Osteocyte (in vitro differentiated cells): ENCODE measurements around the gene RHEB. TPM values are rescaled to one million over a fixed set of nuclear protein-coding genes. Genes with fewer than 3 reads are reported as not detected.

Experiments
- DNase-seq: peaks from one replicate; pipeline ENCODE4 v3.0.0; 2021; ENCODE audit warnings: mixed read lengths; ENCODE audit not compliant: unreplicated experiment; ENCODE audit errors: extremely low spot score
- H3K27ac Mint-ChIP-seq: one replicate; pipeline ENCODE4 v1.8.0; 2021; ENCODE audit warnings: mild to moderate bottlenecking, mixed read lengths; ENCODE audit not compliant: unreplicated experiment
- H3K27me3 Mint-ChIP-seq: one replicate; pipeline ENCODE4 v1.8.0; 2021; ENCODE audit warnings: mixed read lengths; ENCODE audit not compliant: unreplicated experiment
- H3K36me3 Mint-ChIP-seq: one replicate; pipeline ENCODE4 v1.8.0; 2021; ENCODE audit warnings: mixed read lengths; ENCODE audit not compliant: unreplicated experiment
- H3K4me1 Mint-ChIP-seq: one replicate; pipeline ENCODE4 v1.8.0; 2021; ENCODE audit warnings: mixed read lengths; ENCODE audit not compliant: unreplicated experiment
- H3K4me3 Mint-ChIP-seq: one replicate; pipeline ENCODE4 v1.8.0; 2021; ENCODE audit warnings: mild to moderate bottlenecking, moderate library complexity, mixed read lengths; ENCODE audit not compliant: unreplicated experiment
- H3K9me3 Mint-ChIP-seq: one replicate; pipeline ENCODE4 v1.8.0; 2021; ENCODE audit warnings: mixed read lengths; ENCODE audit not compliant: unreplicated experiment
- total RNA-seq: library from RNA; stranded (reverse); gene quantifications from 2 replicates; pipeline ENCODE4 v1.2.1, GENCODE V29; 2021
- TF ChIP-seq, protein P1 (sequence below): fragments of 200-600 bp; sonication (generic); IDR thresholded peaks from 2 replicates; pipeline ENCODE4 v1.5.0; 2021; ENCODE audit warnings: antibody characterized with exemption, mild to moderate bottlenecking, moderate library complexity

Gene RHEB
- total RNA-seq, 1 donor from 2014 or later: 97.7 TPM

DNA sequence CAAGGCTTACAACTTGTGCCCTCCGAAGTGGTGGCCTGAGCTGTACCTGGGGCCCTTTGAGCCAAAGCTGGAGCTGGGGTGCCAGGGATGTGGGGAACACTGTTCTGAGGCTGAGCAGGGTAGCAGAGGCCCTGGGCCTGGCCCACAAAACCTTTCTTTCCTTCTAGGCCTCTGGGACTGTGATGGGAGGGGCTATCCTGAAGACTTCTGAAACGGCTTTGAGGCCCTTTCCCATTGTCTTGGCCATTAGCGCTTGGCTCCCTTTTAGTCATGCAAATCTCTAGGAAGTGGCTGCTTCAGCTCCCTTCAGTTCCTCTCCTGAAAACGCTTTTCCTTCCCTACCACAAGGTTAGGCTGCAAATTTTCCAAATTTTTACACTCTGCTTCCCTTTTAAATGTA lies 62.9 kb downstream of the RHEB start:
- Mint-ChIP-seq H3K9me3 (no peaks in the 10 kb centered on the region), H3K4me1 (peaks cover 28% of the 10 kb centered on the region), H3K36me3 (no peaks in the 10 kb centered on the region), H3K4me3 (no peak overlapping the region), H3K27me3 (no peaks in the 10 kb centered on the region), H3K27ac (no peak overlapping the region)
- DNase-seq: no peak
- TF ChIP-seq, protein P1, sequence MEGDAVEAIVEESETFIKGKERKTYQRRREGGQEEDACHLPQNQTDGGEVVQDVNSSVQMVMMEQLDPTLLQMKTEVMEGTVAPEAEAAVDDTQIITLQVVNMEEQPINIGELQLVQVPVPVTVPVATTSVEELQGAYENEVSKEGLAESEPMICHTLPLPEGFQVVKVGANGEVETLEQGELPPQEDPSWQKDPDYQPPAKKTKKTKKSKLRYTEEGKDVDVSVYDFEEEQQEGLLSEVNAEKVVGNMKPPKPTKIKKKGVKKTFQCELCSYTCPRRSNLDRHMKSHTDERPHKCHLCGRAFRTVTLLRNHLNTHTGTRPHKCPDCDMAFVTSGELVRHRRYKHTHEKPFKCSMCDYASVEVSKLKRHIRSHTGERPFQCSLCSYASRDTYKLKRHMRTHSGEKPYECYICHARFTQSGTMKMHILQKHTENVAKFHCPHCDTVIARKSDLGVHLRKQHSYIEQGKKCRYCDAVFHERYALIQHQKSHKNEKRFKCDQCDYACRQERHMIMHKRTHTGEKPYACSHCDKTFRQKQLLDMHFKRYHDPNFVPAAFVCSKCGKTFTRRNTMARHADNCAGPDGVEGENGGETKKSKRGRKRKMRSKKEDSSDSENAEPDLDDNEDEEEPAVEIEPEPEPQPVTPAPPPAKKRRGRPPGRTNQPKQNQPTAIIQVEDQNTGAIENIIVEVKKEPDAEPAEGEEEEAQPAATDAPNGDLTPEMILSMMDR: no peak

DNA sequence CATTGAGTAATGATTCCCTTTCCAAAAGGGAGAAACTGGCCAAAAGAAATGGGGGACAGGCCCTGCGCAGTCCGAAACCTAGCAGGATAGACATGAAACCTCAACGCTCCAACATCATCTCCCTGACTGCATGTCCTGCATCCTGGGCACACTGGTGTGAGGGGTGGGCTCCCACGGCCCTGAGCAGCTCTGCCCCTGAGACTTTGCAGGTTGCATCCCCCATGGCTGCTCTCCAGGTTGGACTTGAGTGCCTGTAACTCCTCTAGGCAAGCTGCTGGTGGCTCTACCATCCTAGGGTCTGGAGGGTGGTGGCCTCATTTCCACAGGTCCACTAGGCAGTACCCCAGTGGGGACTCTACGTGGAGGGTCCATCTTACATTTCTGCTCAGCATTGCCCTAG lies 63.4 kb downstream of the RHEB start:
- DNase-seq: no peak
- no peak overlapping the region for H3K27ac Mint-ChIP-seq
- no peaks in the 10 kb centered on the region for H3K36me3 Mint-ChIP-seq
- no peak overlapping the region for H3K4me3 Mint-ChIP-seq
- H3K9me3 Mint-ChIP-seq: no peaks in the 10 kb centered on the region
- peaks cover 27% of the 10 kb centered on the region for H3K4me1 Mint-ChIP-seq
- H3K27me3 Mint-ChIP-seq: no peaks in the 10 kb centered on the region
- TF ChIP-seq, protein P1: no peak

DNA sequence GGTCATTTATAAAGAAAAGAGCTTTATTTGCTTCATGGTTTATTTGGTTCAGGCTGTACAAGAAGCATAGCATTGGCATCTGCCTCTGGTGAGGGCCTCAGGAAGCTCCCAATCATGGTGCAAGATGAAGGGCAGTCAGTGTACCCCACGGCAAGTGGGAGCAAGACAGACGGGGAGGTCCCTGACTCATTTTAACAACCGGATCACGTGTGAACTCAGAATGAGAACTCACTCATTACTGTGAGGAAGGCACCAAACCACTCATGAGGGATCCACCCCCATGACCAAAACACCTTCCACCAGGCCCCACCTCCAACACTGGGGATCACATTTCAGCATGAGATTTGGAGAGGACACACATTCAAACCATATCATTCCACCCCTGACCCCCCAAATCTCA lies 64.0 kb downstream of the RHEB start:
- Mint-ChIP-seq H3K27ac (no peak overlapping the region), H3K4me1 (peaks cover 21% of the 10 kb centered on the region), H3K27me3 (peaks cover 2% of the 10 kb centered on the region), H3K4me3 (no peak overlapping the region), H3K9me3 (no peaks in the 10 kb centered on the region), H3K36me3 (no peaks in the 10 kb centered on the region)
- no peak for DNase-seq
- TF ChIP-seq, protein P1: no peak

DNA sequence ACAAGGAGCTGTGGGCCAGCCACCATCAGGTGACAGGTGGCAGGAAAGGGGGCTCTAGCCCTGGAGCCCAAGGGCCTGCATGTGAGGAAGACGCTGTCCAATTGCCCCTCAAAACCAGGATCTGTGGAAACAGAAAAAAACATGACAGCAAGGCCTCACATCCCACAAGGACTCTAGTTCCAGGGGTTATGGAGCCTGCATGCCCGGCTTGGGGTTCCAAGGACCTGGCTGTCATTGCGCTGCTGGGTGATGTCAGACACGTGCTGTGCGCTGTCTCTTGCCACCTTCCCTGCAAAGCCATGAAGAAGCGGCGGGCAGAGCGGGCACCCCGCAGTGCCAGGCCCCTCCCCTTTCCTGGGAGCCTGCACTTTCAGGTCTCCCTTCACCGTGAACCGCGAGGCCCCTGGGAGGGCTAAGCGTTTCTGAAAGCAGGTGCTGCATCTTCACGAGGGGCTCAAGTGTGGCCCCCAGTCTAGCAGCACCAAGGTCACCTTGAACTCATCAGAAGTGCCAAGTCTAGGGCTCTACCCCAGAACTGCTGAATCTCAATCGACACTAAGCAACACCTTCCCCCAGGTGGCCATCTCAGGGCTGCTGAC lies 64.7 kb downstream of the RHEB start:
- Mint-ChIP-seq H3K27me3 (peaks cover 2% of the 10 kb centered on the region), H3K27ac (no peak overlapping the region), H3K4me3 (no peak overlapping the region), H3K4me1 (peaks cover 15% of the 10 kb centered on the region), H3K36me3 (no peaks in the 10 kb centered on the region), H3K9me3 (no peaks in the 10 kb centered on the region)
- TF ChIP-seq, protein P1: no peak
- peak; percentile 84 for DNase-seq

DNA sequence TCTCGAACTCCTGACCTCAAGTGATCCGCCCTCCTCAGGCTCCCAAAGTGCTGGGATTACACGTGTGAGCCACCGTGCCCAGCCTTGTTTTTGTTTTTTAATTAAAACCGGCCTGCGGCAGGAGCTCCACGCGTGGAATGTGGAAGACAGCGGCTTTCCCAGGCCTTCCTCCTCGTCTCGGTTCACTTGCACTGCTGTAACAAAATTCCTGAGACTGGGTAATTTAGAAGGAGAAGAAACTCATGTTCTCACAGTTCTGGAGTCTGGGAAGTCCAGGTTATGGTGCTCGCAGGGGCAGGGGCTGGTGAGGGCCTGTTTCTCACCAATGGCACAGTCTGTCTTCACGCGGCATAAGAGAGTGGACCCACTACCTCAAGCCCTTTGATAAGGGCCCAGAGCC lies 65.4 kb downstream of the RHEB start:
- H3K4me1 Mint-ChIP-seq: peaks cover 8% of the 10 kb centered on the region
- no peak overlapping the region for H3K27ac Mint-ChIP-seq
- H3K36me3 Mint-ChIP-seq: no peaks in the 10 kb centered on the region
- no peak overlapping the region for H3K4me3 Mint-ChIP-seq
- DNase-seq: peak; percentile 57
- H3K9me3 Mint-ChIP-seq: no peaks in the 10 kb centered on the region
- TF ChIP-seq, protein P1: no peak
- peaks cover 2% of the 10 kb centered on the region for H3K27me3 Mint-ChIP-seq
